Pancreas (tissue), 10 donors: ENCODE data around the gene APOO. TPM values are rescaled to one million over a fixed set of nuclear protein-coding genes. Genes with fewer than 3 reads are reported as not detected.

Experiments
- ATAC-seq, 4 donors: fragments of 200-7000 bp; cut with Tn5 transposase; one replicate each; pipeline versions ENCODE4 v1.8.0 to v1.9.1; 2020; ENCODE audit warnings: mild to moderate bottlenecking in 4 of 4, moderate library complexity in 4 of 4
- DNase-seq, 6 donors: peaks; one replicate each; pipeline ENCODE4 v3.0.0-alpha.2; 2020
- FAIRE-seq: peaks from 2 replicates; lab custom pipeline; 2012; peaks lifted over from hg19 to GRCh38; lab: Jason Lieb, UNC
- H3K27ac ChIP-seq, 4 donors: fragments of 200-600 bp; sonication (generic); 1 replicate in 3 of 4; 2 replicates in 1 of 4; pipeline versions ENCODE4 v1.5.0 to v1.8.0; 2020
- H3K27me3 ChIP-seq, 4 donors: fragments of 200-600 bp; one replicate each; pipeline ENCODE4 v1.8.0; 2021
- H3K36me3 ChIP-seq, 3 donors: fragments of 200-600 bp; sonication (generic) in 1 of 3; one replicate each; pipeline versions ENCODE4 v1.5.0 to v1.8.0; 2020 to 2021
- H3K4me1 ChIP-seq, 3 donors: fragments of 200-600 bp; one replicate each; pipeline ENCODE4 v1.8.0; 2021
- H3K4me3 ChIP-seq, 4 donors: fragments of 200-600 bp; sonication (generic) in 2 of 4; one replicate each; pipeline versions ENCODE4 v1.5.0 to v1.8.0; 2020 to 2021
- H3K9me3 ChIP-seq, 4 donors: fragments of 200-600 bp; one replicate each; pipeline ENCODE4 v1.8.0; 2021
- WGBS, 2 donors: extraction: QIAGEN DNeasy Blood & Tissue Kit; methylation state at CpG; one replicate each; pipeline ENCODE4 v1.1.7; 2013; 5-methylcytosine and 5-hydroxymethylcytosine counted together
- intact Hi-C, 3 donors: fragments of 100-400 bp; cut with DNase I; formaldehyde crosslinking; loops; one replicate each; pipeline versions ENCODE4 v1.11.1 to v1.14.2; 2022
- polyA plus RNA-seq, 2 donors: library from polyadenylated mRNA; stranded (reverse); fragments of 200-250 nt; gene quantifications; one replicate each; pipeline ENCODE4 v1.2.3, GENCODE V29; 2013
- total RNA-seq, 6 donors: library from RNA; stranded (reverse); fragmentation: NEBNext Ultra II Directional in 4 of 6; extraction: Animal tissue kit (Norgen Biotek cat#: 25700) in 4 of 6; gene quantifications; one replicate each; pipeline versions ENCODE4 v1.2.1 to v1.2.4, GENCODE V29; 2021 to 2023
- TF ChIP-seq, protein P1 (sequence below), 4 donors: fragments of 200-600 bp; sonication (generic) in 3 of 4; IDR thresholded peaks; one replicate each; pipeline versions ENCODE4 v1.5.0 to v1.8.0; 2021; ENCODE audit warnings: antibody characterized with exemption in 4 of 4
- donor health status: healthy with polysubstance abuse.
- donor health status: DM: no; HTN: no; CAD: no; lungs with moderate emphysema.
- donor health status: DM: no; HTN: no; CAD: no.
- donor health status: control.
- donor health status: control.
- donor health status: Bipolar disorder and iron deficiency.
- donor health status: DM: yes; HTN: yes; CAD: no.
- donor health status: DM: no; HTN: no; CAD: no.
- donor health status: DM: no; HTN: no; CAD: no.
- donor health status: DM: yes; HTN: yes; CAD: no.

The APOO gene
- total and polyA plus RNA-seq, 8 donors = 4.8 to 16.9 (median 8.9) TPM

DNA sequence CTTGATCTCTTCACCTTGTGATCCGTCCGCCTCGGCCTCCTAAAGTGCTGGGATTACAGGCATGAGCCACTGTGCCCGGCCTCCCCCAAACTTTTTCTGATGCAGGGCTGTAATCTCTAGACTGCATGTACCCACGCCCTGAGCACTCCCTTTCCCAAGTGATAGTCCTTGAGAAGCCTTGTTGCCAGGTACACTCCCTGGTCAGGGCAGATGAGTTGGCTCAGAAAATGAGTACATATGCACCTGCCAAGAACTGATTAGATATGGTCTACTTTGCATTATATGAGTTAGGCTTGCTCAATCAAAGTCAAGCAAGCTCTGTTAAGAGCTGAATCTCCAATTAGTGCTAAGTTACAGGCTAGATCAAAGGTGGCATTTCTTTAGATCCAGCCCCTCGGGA lies 20.3 kb downstream of the APOO start:
- Histone ChIP-seq H3K27me3 (no peaks in the 10 kb centered on the region), H3K4me3 (no peak overlapping the region), H3K4me1 (peaks cover 0 to 4% (median 0%) of the 10 kb centered on the region in 3 donors), H3K36me3 (no peaks in the 10 kb centered on the region), H3K27ac (no peak overlapping the region), H3K9me3 (no peaks in the 10 kb centered on the region)
- intact Hi-C loops = no loop called here
- peak in 3 of 4 donors; percentile 13 to 57 (median 34) for ATAC-seq
- TF ChIP-seq, protein P1, sequence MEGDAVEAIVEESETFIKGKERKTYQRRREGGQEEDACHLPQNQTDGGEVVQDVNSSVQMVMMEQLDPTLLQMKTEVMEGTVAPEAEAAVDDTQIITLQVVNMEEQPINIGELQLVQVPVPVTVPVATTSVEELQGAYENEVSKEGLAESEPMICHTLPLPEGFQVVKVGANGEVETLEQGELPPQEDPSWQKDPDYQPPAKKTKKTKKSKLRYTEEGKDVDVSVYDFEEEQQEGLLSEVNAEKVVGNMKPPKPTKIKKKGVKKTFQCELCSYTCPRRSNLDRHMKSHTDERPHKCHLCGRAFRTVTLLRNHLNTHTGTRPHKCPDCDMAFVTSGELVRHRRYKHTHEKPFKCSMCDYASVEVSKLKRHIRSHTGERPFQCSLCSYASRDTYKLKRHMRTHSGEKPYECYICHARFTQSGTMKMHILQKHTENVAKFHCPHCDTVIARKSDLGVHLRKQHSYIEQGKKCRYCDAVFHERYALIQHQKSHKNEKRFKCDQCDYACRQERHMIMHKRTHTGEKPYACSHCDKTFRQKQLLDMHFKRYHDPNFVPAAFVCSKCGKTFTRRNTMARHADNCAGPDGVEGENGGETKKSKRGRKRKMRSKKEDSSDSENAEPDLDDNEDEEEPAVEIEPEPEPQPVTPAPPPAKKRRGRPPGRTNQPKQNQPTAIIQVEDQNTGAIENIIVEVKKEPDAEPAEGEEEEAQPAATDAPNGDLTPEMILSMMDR (IDR thresholded peaks at IDR 0.05) = no peak
- DNase-seq = no peak
- no peak for FAIRE-seq
- WGBS, 2 donors = 72 to 76% methylated on average over 6 of the region's 6 CpGs

DNA sequence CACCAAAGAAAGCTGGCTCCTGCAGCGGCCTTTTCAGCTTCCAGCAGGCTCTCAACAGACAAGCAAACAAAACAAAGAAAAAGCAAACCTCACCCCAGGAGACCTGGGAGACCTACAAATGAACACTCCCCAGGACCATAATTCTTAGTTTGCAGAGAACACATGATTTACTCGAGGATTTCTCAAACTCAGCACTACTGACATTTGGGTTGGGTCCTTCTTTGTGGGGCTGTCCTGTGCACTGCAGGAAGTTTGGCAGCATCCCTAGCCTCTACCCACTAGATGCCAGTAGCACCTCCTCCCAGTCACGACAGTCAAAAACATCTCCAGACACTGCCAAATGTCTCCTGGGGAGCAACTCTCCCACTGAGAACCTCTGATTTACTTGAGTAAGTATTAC lies 21.9 kb downstream of the APOO start:
- TF ChIP-seq, protein P1 (IDR thresholded peaks at IDR 0.05) = no peak
- H3K4me3 ChIP-seq = no peak overlapping the region
- no peak for DNase-seq
- no peaks in the 10 kb centered on the region for H3K36me3 ChIP-seq
- intact Hi-C loops = no loop called here
- FAIRE-seq = no peak
- H3K9me3 ChIP-seq = no peaks in the 10 kb centered on the region
- peaks cover 0 to 4% (median 0%) of the 10 kb centered on the region in 3 donors for H3K4me1 ChIP-seq
- 45 to 57% methylated on average over 3 of the region's 3 CpGs for WGBS, 2 donors
- H3K27ac ChIP-seq = no peak overlapping the region
- no peaks in the 10 kb centered on the region for H3K27me3 ChIP-seq
- ATAC-seq = no peak

DNA sequence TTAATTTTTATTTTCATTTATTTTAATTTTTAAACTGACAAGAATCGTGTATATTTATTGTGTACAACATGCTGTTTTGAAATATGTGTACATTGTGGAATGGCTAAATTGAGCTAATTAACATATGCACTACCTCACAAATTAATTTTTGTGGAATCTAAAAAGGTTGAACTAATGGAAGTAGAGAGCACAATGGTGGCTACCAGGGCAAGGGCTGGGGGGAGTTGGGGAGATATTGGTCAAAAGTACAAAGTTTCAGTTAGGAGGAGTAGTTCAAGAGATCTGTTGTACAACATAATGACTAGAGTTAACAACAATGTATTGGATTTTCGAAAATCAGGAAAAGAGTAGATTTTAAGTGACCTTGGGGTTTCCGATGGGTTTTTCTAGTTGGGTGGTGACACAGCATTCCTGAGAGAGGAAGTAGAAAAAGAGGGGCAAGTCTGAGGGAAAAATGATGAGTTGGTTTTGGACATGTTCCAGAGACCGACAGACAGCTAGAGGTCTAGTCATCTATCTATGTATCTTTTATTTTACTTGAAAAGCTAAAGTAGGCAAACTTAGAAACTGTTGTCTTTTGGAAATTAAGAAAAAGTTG lies 23.2 kb downstream of the APOO start:
- TF ChIP-seq, protein P1 (IDR thresholded peaks at IDR 0.05) = no peak
- H3K4me3 ChIP-seq = no peak overlapping the region
- no peak for ATAC-seq
- H3K9me3 ChIP-seq = no peaks in the 10 kb centered on the region
- peaks cover 0 to 10% (median 2%) of the 10 kb centered on the region in 3 donors for H3K4me1 ChIP-seq
- no peaks in the 10 kb centered on the region for H3K36me3 ChIP-seq
- WGBS, 2 donors = 60 to 65% methylated on average over 4 of the region's 4 CpGs
- DNase-seq = no peak
- no peak overlapping the region for H3K27ac ChIP-seq
- intact Hi-C loops = no loop called here
- FAIRE-seq = no peak
- H3K27me3 ChIP-seq = no peaks in the 10 kb centered on the region

DNA sequence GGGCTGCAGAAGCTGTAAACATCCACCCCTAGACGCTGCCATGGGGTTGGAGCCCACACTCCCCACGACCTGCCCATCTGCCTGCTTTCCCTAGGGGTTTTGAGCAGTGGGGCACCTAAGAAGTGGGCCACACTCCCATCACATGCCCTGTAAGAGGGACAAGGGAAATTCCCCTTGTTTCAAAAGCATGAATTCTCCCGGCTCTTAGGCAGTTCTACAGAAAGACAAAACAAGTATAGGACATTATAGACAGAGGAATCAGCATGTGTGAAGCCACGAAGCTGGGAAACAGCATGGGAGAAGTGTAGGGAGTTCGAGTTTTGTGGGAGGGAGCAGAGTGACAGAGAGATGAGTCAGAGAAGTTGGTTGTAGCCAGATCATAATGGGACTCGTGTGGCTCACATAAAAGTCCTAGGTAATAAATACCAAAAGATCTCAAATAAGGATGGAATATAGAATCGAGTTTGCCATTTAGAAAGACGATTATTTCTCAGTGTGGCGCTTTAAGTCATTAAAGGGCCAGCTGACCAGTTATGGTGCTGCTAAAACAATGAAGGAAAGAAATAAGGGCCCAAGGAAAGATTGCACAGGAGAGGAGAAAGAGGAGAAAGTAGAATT lies 23.9 kb downstream of the APOO start:
- no peaks in the 10 kb centered on the region for H3K27me3 ChIP-seq
- H3K4me3 ChIP-seq = no peak overlapping the region
- TF ChIP-seq, protein P1 (IDR thresholded peaks at IDR 0.05) = no peak
- no peaks in the 10 kb centered on the region for H3K9me3 ChIP-seq
- no peak overlapping the region for H3K27ac ChIP-seq
- peaks cover 0 to 10% (median 4%) of the 10 kb centered on the region in 3 donors for H3K4me1 ChIP-seq
- DNase-seq (no peak), ATAC-seq (peak in 2 of 4 donors; percentile 44 to 48), FAIRE-seq (no peak)
- H3K36me3 ChIP-seq = no peaks in the 10 kb centered on the region
- intact Hi-C loops = no loop called here
- 48 to 69% methylated on average over 9 of the region's 9 CpGs for WGBS, 2 donors
